Keratinocyte (primary cell): Measurements from ENCODE around the gene PEX11G. TPM values are rescaled to one million over a fixed set of nuclear protein-coding genes. Genes with fewer than 3 reads are reported as not detected.

Source experiments
- DNase-seq: peaks from one replicate; pipeline ENCODE4 v3.0.0-alpha.2; 2011; ENCODE audit warnings: low read depth, missing footprints, low spot score
- FAIRE-seq: peaks from 2 replicates; lab custom pipeline; 2011; peaks lifted over from hg19 to GRCh38; lab: Jason Lieb, UNC
- H2AFZ ChIP-seq: 2 replicates; pipeline ENCODE4 v1.6.0; 2012; ENCODE audit warnings: low read length, control low read depth, inconsistent platforms; ENCODE audit not compliant: control insufficient read depth
- H3K27ac ChIP-seq: 2 replicates; pipeline ENCODE4 v1.5.1; 2011; ENCODE audit warnings: low read length; ENCODE audit not compliant: control insufficient read depth, insufficient read depth
- H3K27me3 ChIP-seq: 3 replicates; pipeline ENCODE4 v1.6.0; 2011; ENCODE audit warnings: low read length; ENCODE audit not compliant: control insufficient read depth, insufficient read depth; ENCODE audit errors: extremely low read depth
- H3K36me3 ChIP-seq, 2 experiments: 2 replicates in 1 of 2; 3 replicates in 1 of 2; pipeline ENCODE4 v1.5.1; 2011; ENCODE audit warnings: low read length in 2 of 2, mild to moderate bottlenecking in 1 of 2; ENCODE audit not compliant: control insufficient read depth in 2 of 2, insufficient read depth in 2 of 2; ENCODE audit errors: extremely low read depth in 1 of 2
- H3K4me1 ChIP-seq: 3 replicates; pipeline ENCODE4 v1.5.1; 2011; ENCODE audit warnings: low read length; ENCODE audit not compliant: control insufficient read depth, insufficient read depth; ENCODE audit errors: extremely low read depth
- H3K4me2 ChIP-seq: 3 replicates; pipeline ENCODE4 v1.6.0; 2011; ENCODE audit warnings: low read depth, low read length; ENCODE audit not compliant: control insufficient read depth, insufficient read depth; ENCODE audit errors: extremely low read depth
- H3K4me3 ChIP-seq, 3 experiments: fragments of 200-600 bp in 1 of 3; sonication (generic) in 1 of 3; 2 replicates in 2 of 3; 3 replicates in 1 of 3; pipeline ENCODE4 v1.5.1; 2011 to 2016; ENCODE audit warnings: low read length in 3 of 3, mild to moderate bottlenecking in 3 of 3, control low read depth in 2 of 3, inconsistent platforms in 1 of 3, low read depth in 1 of 3, mixed read lengths in 1 of 3, mixed run types in 1 of 3, moderate library complexity in 1 of 3; ENCODE audit not compliant: control insufficient read depth in 2 of 3, insufficient read depth in 2 of 3; ENCODE audit errors: extremely low read depth in 1 of 3
- H3K79me2 ChIP-seq: 2 replicates; pipeline ENCODE4 v1.6.0; 2012; ENCODE audit warnings: low read length; ENCODE audit not compliant: control insufficient read depth, insufficient read depth
- H3K9ac ChIP-seq: 3 replicates; pipeline ENCODE4 v1.6.0; 2011; ENCODE audit warnings: low read length; ENCODE audit not compliant: control insufficient read depth, insufficient read depth; ENCODE audit errors: extremely low read depth
- H3K9me1 ChIP-seq: 3 replicates; pipeline ENCODE4 v1.6.0; 2011; ENCODE audit warnings: low read length; ENCODE audit not compliant: control insufficient read depth, insufficient read depth; ENCODE audit errors: extremely low read depth
- H3K9me3 ChIP-seq: 2 replicates; pipeline ENCODE4 v1.5.1; 2012; ENCODE audit warnings: low read depth, low read length; ENCODE audit not compliant: control insufficient read depth
- H4K20me1 ChIP-seq: 3 replicates; pipeline ENCODE4 v1.6.0; 2011; ENCODE audit warnings: low read length; ENCODE audit not compliant: control insufficient read depth, insufficient read depth; ENCODE audit errors: extremely low read depth
- CTCF ChIP-seq, 3 experiments: IDR thresholded peaks in 1 of 3; conservative IDR thresholded peaks in 1 of 3; optimal IDR thresholded peaks in 1 of 3; 2 replicates in 2 of 3; 3 replicates in 1 of 3; pipeline versions ENCODE3 to v1.5.1; 2011; ENCODE audit warnings: low read length in 3 of 3, mild to moderate bottlenecking in 3 of 3, moderate library complexity in 2 of 3, control low read depth in 1 of 3, inconsistent platforms in 1 of 3; ENCODE audit not compliant: insufficient read depth in 2 of 3; ENCODE audit errors: extremely low read depth in 1 of 3
- EZH2 ChIP-seq: IDR thresholded peaks from one replicate; pipeline ENCODE4 v1.6.1; 2012; ENCODE audit warnings: inconsistent platforms, mild to moderate bottlenecking, low read length, moderate library complexity
- dilution Hi-C: fragments of 300-500 bp; cut with MboI; formaldehyde crosslinking; loops from one replicate; pipeline ENCODE4 v1.7.0; 2020; ENCODE audit warnings: low sequenced_read_pairs; ENCODE audit not compliant: extremely low pct_ligation_motif_present
- polyA plus RNA-seq, 5 experiments: library from polyadenylated mRNA; depleted of rRNA in 3 of 5; stranded (reverse) in 3 of 5; stranded (forward) in 1 of 5; unstranded in 1 of 5; fragments of >200 nt; gene quantifications; 1 replicate in 1 of 5; 2 replicates in 3 of 5; 3 replicates in 1 of 5; pipeline versions ENCODE4 v1.2.1 to v1.2.3, GENCODE V29; 2011 to 2012; ENCODE audit warnings: missing spikeins in 2 of 5, low read depth in 1 of 5, low replicate concordance in 1 of 5

The PEX11G gene
- polyA plus RNA-seq, 1 donor (not counting 4 experiments of a cell fraction or from before 2014, with no cell fraction given), result 1.1 TPM

- H3K36me3 ChIP-seq, result peaks cover 19 to 33% of the 10 kb centered on the region in 2 experiments
- TF ChIP-seq EZH2, result no peak
- TF ChIP-seq CTCF (optimal IDR thresholded peaks at IDR 0.05 in 1 of 3, IDR thresholded peaks at IDR 0.05 in 1 of 3, conservative IDR thresholded peaks at IDR 0.05 in 1 of 3; ENCODE audit: extremely low read depth in 1 of 3, insufficient read depth in 2 of 3, low read length in 3 of 3), result no peak
- no peaks in the 10 kb centered on the region for H3K4me1 ChIP-seq
- DNase-seq (no peak), FAIRE-seq (no peak)
- no peak overlapping the region for H3K9ac ChIP-seq
- no peaks in the 10 kb centered on the region for H4K20me1 ChIP-seq
- peaks cover 13% of the 10 kb centered on the region for H3K79me2 ChIP-seq
- dilution Hi-C loops, result no loop called here
- no peaks in the 10 kb centered on the region for H3K27me3 ChIP-seq
- H3K9me1 ChIP-seq, result no peaks in the 10 kb centered on the region
- H3K4me2 ChIP-seq, result no peak overlapping the region
- H3K4me3 ChIP-seq, result no peak overlapping the region
- H3K27ac ChIP-seq, result no peak overlapping the region
- H3K9me3 ChIP-seq, result peaks cover 1% of the 10 kb centered on the region
- no peak overlapping the region for H2AFZ ChIP-seq
Observed at GRCh38 chr19:7455600-7456296, 33.1 kb downstream of the PEX11G start.

- no peak for DNase-seq
- FAIRE-seq, result no peak
- peaks cover 20% of the 10 kb centered on the region for H3K79me2 ChIP-seq
- H3K27me3 ChIP-seq, result no peaks in the 10 kb centered on the region
- H3K4me3 ChIP-seq, result no peak overlapping the region
- no peaks in the 10 kb centered on the region for H4K20me1 ChIP-seq
- peaks cover 8% of the 10 kb centered on the region for H3K9me3 ChIP-seq
- no peak overlapping the region for H2AFZ ChIP-seq
- H3K4me1 ChIP-seq, result no peaks in the 10 kb centered on the region
- TF ChIP-seq EZH2 (no peak), CTCF (optimal IDR thresholded peaks at IDR 0.05 in 1 of 3, IDR thresholded peaks at IDR 0.05 in 1 of 3, conservative IDR thresholded peaks at IDR 0.05 in 1 of 3; ENCODE audit: extremely low read depth in 1 of 3, insufficient read depth in 2 of 3, low read length in 3 of 3) (no peak)
- no peaks in the 10 kb centered on the region for H3K9me1 ChIP-seq
- H3K4me2 ChIP-seq, result no peak overlapping the region
- dilution Hi-C loops, result no loop called here
- no peak overlapping the region for H3K9ac ChIP-seq
- peaks cover 19 to 29% of the 10 kb centered on the region in 2 experiments for H3K36me3 ChIP-seq
- no peak overlapping the region for H3K27ac ChIP-seq
Observed at GRCh38 chr19:7454998-7455397, 33.8 kb downstream of the PEX11G start.
